ENCODE measurements around the gene BTBD9.

Gene BTBD9

GRCh38 chr6:38497546-38497945, 142.2 kb downstream of the BTBD9 start:
- ChIA-PET POLR2A (no interaction called here), CTCF (interaction anchor here (1.4 to 4.1 kb wide), 4 partner anchors 13 to 464 kb away, joined by 5 to 35 read pairs (median 8); no protein-coding TSS in a partner anchor)
- H3K4me3 ChIP-seq (ENCODE audit: low read depth, low read length) = no peak overlapping the region
- no peak for DNase-seq (ENCODE audit: low read depth, low spot score)
- no peak for TF ChIP-seq CTCF (IDR thresholded peaks at IDR 0.05; ENCODE audit: insufficient read depth, low read length, missing control alignments)

- POLR2A ChIA-PET = no interaction called here
- DNase-seq (ENCODE audit: low read depth, low spot score) = no peak
- TF ChIP-seq CTCF (IDR thresholded peaks at IDR 0.05; ENCODE audit: insufficient read depth, low read length, missing control alignments) = no peak
- H3K4me3 ChIP-seq (ENCODE audit: low read depth, low read length) = no peak overlapping the region
- CTCF ChIA-PET = interaction anchor here (0.9 to 4.1 kb wide), 4 partner anchors 15 to 462 kb away, joined by 3 to 35 read pairs (median 8); no protein-coding TSS in a partner anchor
Measured at GRCh38 chr6:38495922-38496635, 143.7 kb downstream of the BTBD9 start.

- no peak overlapping the region for H3K4me3 ChIP-seq (ENCODE audit: low read depth, low read length)
- ChIA-PET CTCF (interaction anchor here (1.0 to 4.1 kb wide), 9 partner anchors 16 to 790 kb away, joined by 3 to 35 read pairs (median 9); no protein-coding TSS in a partner anchor), POLR2A (no interaction called here)
- TF ChIP-seq CTCF (IDR thresholded peaks at IDR 0.05; ENCODE audit: insufficient read depth, low read length, missing control alignments) = no peak
- no peak for DNase-seq (ENCODE audit: low read depth, low spot score)
Measured at GRCh38 chr6:38495518-38495917, 144.2 kb downstream of the BTBD9 start.

- no peak overlapping the region for H3K4me3 ChIP-seq (ENCODE audit: low read depth, low read length)
- POLR2A ChIA-PET = interaction anchor here (0.6 kb wide), 1 partner anchor 675 kb away, joined by 3 read pairs; no protein-coding TSS in a partner anchor
- CTCF ChIA-PET = interaction anchor here (0.6 to 4.1 kb wide), 80 partner anchors 9 to 792 kb away, joined by 3 to 40 read pairs (median 4); no protein-coding TSS in a partner anchor
- DNase-seq (ENCODE audit: low read depth, low spot score) = no peak
- peak; percentile 59 for TF ChIP-seq CTCF (IDR thresholded peaks at IDR 0.05; ENCODE audit: insufficient read depth, low read length, missing control alignments)
Measured at GRCh38 chr6:38493931-38494547, 145.7 kb downstream of the BTBD9 start.

GRCh38 chr6:38492031-38492430, 147.7 kb downstream of the BTBD9 start:
- CTCF ChIA-PET = interaction anchor here (0.8 to 2.5 kb wide), 2 partner anchors 78 to 459 kb away, joined by 3 to 9 read pairs; no protein-coding TSS in a partner anchor
- TF ChIP-seq CTCF (IDR thresholded peaks at IDR 0.05; ENCODE audit: insufficient read depth, low read length, missing control alignments) = no peak
- POLR2A ChIA-PET = no interaction called here
- no peak for DNase-seq (ENCODE audit: low read depth, low spot score)
- H3K4me3 ChIP-seq (ENCODE audit: low read depth, low read length) = no peak overlapping the region

GRCh38 chr6:38489951-38490350, 149.8 kb downstream of the BTBD9 start:
- no peak for DNase-seq (ENCODE audit: low read depth, low spot score)
- ChIA-PET POLR2A (no interaction called here), CTCF (interaction anchor here (1.0 kb wide), 1 partner anchor 16 kb away, joined by 4 read pairs; no protein-coding TSS in a partner anchor)
- no peak overlapping the region for H3K4me3 ChIP-seq (ENCODE audit: low read depth, low read length)
- TF ChIP-seq CTCF (IDR thresholded peaks at IDR 0.05; ENCODE audit: insufficient read depth, low read length, missing control alignments) = no peak

Data from AG04449 (cell line).